ENCODE measurements around the gene ING1. TPM values are rescaled to one million over a fixed set of nuclear protein-coding genes. Genes with fewer than 3 reads are reported as not detected.
A peak's percentile ranks its signal among the peaks of the same experiment; 100 is the strongest.

ING1 gene
- total RNA-seq, 6 donors from 2014 or later: 11.8 to 31.4 (median 17.9) TPM

- DNase-seq (no peak), ATAC-seq (ENCODE audit: low FRiP score in 2 of 2) (no peak)
- H3K4me1 ChIP-seq: no peaks in the 10 kb centered on the region
- no peaks in the 10 kb centered on the region for H3K27me3 ChIP-seq
- no peak for TF ChIP-seq CTCF (IDR thresholded peaks at IDR 0.05)
- TF ChIP-seq EP300 (IDR thresholded peaks at IDR 0.05): no peak
- no peak for TF ChIP-seq POLR2AphosphoS5 (IDR thresholded peaks at IDR 0.05)
- TF ChIP-seq POLR2A (IDR thresholded peaks at IDR 0.05): no peak
- H3K9me3 ChIP-seq: no peaks in the 10 kb centered on the region
- peaks cover 4 to 87% (median 52%) of the 10 kb centered on the region in 4 donors for H3K36me3 ChIP-seq
- no peak overlapping the region for H3K4me3 ChIP-seq
- 78 to 89% methylated on average over 8 of the region's 8 CpGs for WGBS, 2 donors
- no peak overlapping the region for H3K27ac ChIP-seq
Measured at GRCh38 chr13:110684388-110685056, 29.0 kb upstream of the ING1 start.

- ATAC-seq (ENCODE audit: low FRiP score in 2 of 2): no peak
- DNase-seq: no peak
- no peak overlapping the region for H3K4me3 ChIP-seq
- TF ChIP-seq CTCF (IDR thresholded peaks at IDR 0.05): no peak
- no peak for TF ChIP-seq POLR2A (IDR thresholded peaks at IDR 0.05)
- TF ChIP-seq POLR2AphosphoS5 (IDR thresholded peaks at IDR 0.05): no peak
- no peak for TF ChIP-seq EP300 (IDR thresholded peaks at IDR 0.05)
- no peak overlapping the region for H3K27ac ChIP-seq
- H3K36me3 ChIP-seq: peaks cover 4 to 88% (median 51%) of the 10 kb centered on the region in 4 donors
- WGBS, 2 donors: 89 to 93% methylated on average over 11 of the region's 11 CpGs
- no peaks in the 10 kb centered on the region for H3K27me3 ChIP-seq
- H3K4me1 ChIP-seq: no peaks in the 10 kb centered on the region
- H3K9me3 ChIP-seq: no peaks in the 10 kb centered on the region
Measured at GRCh38 chr13:110685305-110686020, 28.0 kb upstream of the ING1 start.

GRCh38 chr13:110687736-110688135, 25.8 kb upstream of the ING1 start:
- Histone ChIP-seq H3K4me3 (no peak overlapping the region), H3K9me3 (no peaks in the 10 kb centered on the region), H3K27ac (no peak overlapping the region), H3K36me3 (peaks cover 2 to 81% (median 39%) of the 10 kb centered on the region in 4 donors), H3K27me3 (no peaks in the 10 kb centered on the region), H3K4me1 (no peaks in the 10 kb centered on the region)
- no peak for ATAC-seq (ENCODE audit: low FRiP score in 2 of 2)
- no peak for DNase-seq
- WGBS, 2 donors: 92 to 96% methylated on average over 16 of the region's 16 CpGs
- TF ChIP-seq EP300 (IDR thresholded peaks at IDR 0.05) (no peak), POLR2A (IDR thresholded peaks at IDR 0.05) (no peak), CTCF (IDR thresholded peaks at IDR 0.05) (no peak), POLR2AphosphoS5 (IDR thresholded peaks at IDR 0.05) (no peak)

- Histone ChIP-seq H3K4me3 (no peak overlapping the region), H3K27me3 (no peaks in the 10 kb centered on the region), H3K27ac (no peak overlapping the region), H3K4me1 (no peaks in the 10 kb centered on the region), H3K36me3 (peaks cover 2 to 80% (median 34%) of the 10 kb centered on the region in 4 donors), H3K9me3 (no peaks in the 10 kb centered on the region)
- TF ChIP-seq POLR2AphosphoS5 (IDR thresholded peaks at IDR 0.05) (no peak), EP300 (IDR thresholded peaks at IDR 0.05) (no peak)
- DNase-seq (no peak), ATAC-seq (ENCODE audit: low FRiP score in 2 of 2) (peak in 1 of 2 donors; percentile 24)
- 84 to 90% methylated on average over 9 of the region's 9 CpGs for whole genome bisulfite sequencing, 2 donors
Measured at GRCh38 chr13:110689041-110689440, 24.5 kb upstream of the ING1 start.

GRCh38 chr13:110689711-110690110, 23.8 kb upstream of the ING1 start:
- H3K27ac ChIP-seq: no peak overlapping the region
- WGBS, 2 donors: 93 to 96% methylated on average over 12 of the region's 12 CpGs
- no peak for ATAC-seq (ENCODE audit: low FRiP score in 2 of 2)
- no peaks in the 10 kb centered on the region for H3K9me3 ChIP-seq
- H3K36me3 ChIP-seq: peaks cover 2 to 81% (median 34%) of the 10 kb centered on the region in 4 donors
- H3K27me3 ChIP-seq: no peaks in the 10 kb centered on the region
- H3K4me3 ChIP-seq: no peak overlapping the region
- no peak for TF ChIP-seq POLR2AphosphoS5 (IDR thresholded peaks at IDR 0.05)
- no peaks in the 10 kb centered on the region for H3K4me1 ChIP-seq
- DNase-seq: no peak

Data from upper lobe of left lung (tissue), 6 donors.